Liver (tissue), 9 donors: ENCODE measurements around the gene TIE1. TPM values are rescaled to one million over a fixed set of nuclear protein-coding genes. Genes with fewer than 3 reads are reported as not detected.

Experiments
- DNase-seq: peaks from one replicate; pipeline ENCODE4 v3.0.0-alpha.2; 2017; ENCODE audit warnings: low spot score
- H3K27ac ChIP-seq, 2 donors: one replicate each; pipeline ENCODE4 v1.7.0; 2013; ENCODE audit warnings: inconsistent platforms in 2 of 2, low read length in 2 of 2, control low read depth in 1 of 2, low read depth in 1 of 2, mild to moderate bottlenecking in 1 of 2
- H3K27me3 ChIP-seq, 4 donors: one replicate each; pipeline versions ENCODE4 v1.6.1 to v1.7.0; 2013; ENCODE audit warnings: low read length in 3 of 4, inconsistent platforms in 1 of 4, mild to moderate bottlenecking in 1 of 4, moderate library complexity in 1 of 4; ENCODE audit not compliant: control insufficient read depth in 4 of 4, insufficient read depth in 4 of 4
- H3K36me3 ChIP-seq, 4 donors: one replicate each; pipeline versions ENCODE4 v1.6.1 to v1.7.0; 2013; ENCODE audit warnings: low read length in 3 of 4, mild to moderate bottlenecking in 3 of 4, low read depth in 1 of 4, moderate library complexity in 1 of 4; ENCODE audit not compliant: control insufficient read depth in 4 of 4, insufficient read depth in 3 of 4
- H3K4me1 ChIP-seq, 4 donors: one replicate each; pipeline versions ENCODE4 v1.6.1 to v1.7.0; 2013; ENCODE audit warnings: low read length in 3 of 4, mild to moderate bottlenecking in 3 of 4, moderate library complexity in 1 of 4; ENCODE audit not compliant: control insufficient read depth in 4 of 4, insufficient read depth in 4 of 4
- H3K4me3 ChIP-seq, 3 donors: one replicate each; pipeline versions ENCODE4 v1.6.1 to v1.7.0; 2013; ENCODE audit warnings: low read length in 3 of 3, control low read depth in 1 of 3, low read depth in 1 of 3, mild to moderate bottlenecking in 1 of 3
- H3K9ac ChIP-seq, 2 donors: one replicate each; pipeline ENCODE4 v1.7.0; 2013; ENCODE audit warnings: low read length in 2 of 2, mild to moderate bottlenecking in 2 of 2, moderate library complexity in 2 of 2, control low read depth in 1 of 2, low read depth in 1 of 2
- H3K9me3 ChIP-seq, 4 donors: one replicate each; pipeline versions ENCODE4 v1.6.1 to v1.7.0; 2013; ENCODE audit warnings: low read length in 3 of 4; ENCODE audit not compliant: control insufficient read depth in 4 of 4
- ATF3 ChIP-seq: IDR thresholded peaks from 2 replicates; pipeline ENCODE4 v1.6.1; 2016; ENCODE audit warnings: antibody characterized with exemption
- CTCF ChIP-seq: fragments of 150-350 bp; IDR thresholded peaks from 2 replicates; pipeline ENCODE4 v1.5.1; 2017; ENCODE audit warnings: improper control_type of control experiment, low read depth, low read length; ENCODE audit not compliant: missing input control
- EGR1 ChIP-seq, 2 donors: IDR thresholded peaks; 2 replicates each; pipeline ENCODE4 v1.6.1; 2016 to 2018; ENCODE audit warnings: antibody characterized with exemption in 2 of 2, low read depth in 2 of 2
- FOXA1 ChIP-seq: IDR thresholded peaks from 2 replicates; pipeline ENCODE4 v1.6.1; 2016; ENCODE audit warnings: antibody characterized with exemption
- FOXA2 ChIP-seq: IDR thresholded peaks from 2 replicates; pipeline ENCODE4 v1.6.1; 2016; ENCODE audit warnings: antibody characterized with exemption
- GABPA ChIP-seq, 2 donors: IDR thresholded peaks in 1 of 2; conservative IDR thresholded peaks in 1 of 2; 2 replicates each; pipeline ENCODE4 v1.6.1; 2016; ENCODE audit warnings: antibody characterized with exemption in 2 of 2, mild to moderate bottlenecking in 1 of 2, moderate library complexity in 1 of 2
- HNF4A ChIP-seq, 2 donors: conservative IDR thresholded peaks; 2 replicates each; pipeline ENCODE4 v1.6.1; 2016; ENCODE audit warnings: antibody characterized with exemption in 2 of 2, mild to moderate bottlenecking in 2 of 2
- HNF4G ChIP-seq: IDR thresholded peaks from 2 replicates; pipeline ENCODE4 v1.6.1; 2016; ENCODE audit warnings: antibody characterized with exemption
- JUND ChIP-seq, 2 donors: IDR thresholded peaks; 2 replicates each; pipeline ENCODE4 v1.6.1; 2016; ENCODE audit warnings: antibody characterized with exemption in 2 of 2
- MAX ChIP-seq: IDR thresholded peaks from 2 replicates; pipeline ENCODE4 v1.6.1; 2016; ENCODE audit warnings: antibody characterized with exemption
- NR2F2 ChIP-seq: IDR thresholded peaks from 2 replicates; pipeline ENCODE4 v1.6.1; 2016; ENCODE audit warnings: antibody characterized with exemption
- RAD21 ChIP-seq, 2 donors: IDR thresholded peaks; 2 replicates each; pipeline ENCODE4 v1.6.1; 2016; ENCODE audit warnings: antibody characterized with exemption in 2 of 2, mild to moderate bottlenecking in 2 of 2
- REST ChIP-seq: IDR thresholded peaks from 2 replicates; pipeline ENCODE4 v1.6.1; 2016; ENCODE audit warnings: antibody characterized with exemption, mild to moderate bottlenecking
- RXRA ChIP-seq, 2 donors: IDR thresholded peaks; 2 replicates each; pipeline ENCODE4 v1.6.1; 2017 to 2018; ENCODE audit warnings: antibody characterized with exemption in 2 of 2, mild to moderate bottlenecking in 1 of 2
- SP1 ChIP-seq: IDR thresholded peaks from 2 replicates; pipeline ENCODE4 v1.6.1; 2018; ENCODE audit warnings: antibody characterized with exemption, mild to moderate bottlenecking
- TAF1 ChIP-seq: conservative IDR thresholded peaks from 2 replicates; pipeline ENCODE4 v1.6.1; 2016; ENCODE audit warnings: antibody characterized with exemption, mild to moderate bottlenecking
- YY1 ChIP-seq: IDR thresholded peaks from 2 replicates; pipeline ENCODE4 v1.6.1; 2016; ENCODE audit warnings: antibody characterized with exemption, mild to moderate bottlenecking
- ZBTB33 ChIP-seq: IDR thresholded peaks from 2 replicates; pipeline ENCODE4 v1.6.1; 2016; ENCODE audit warnings: antibody characterized with exemption
- WGBS: extraction: QIAGEN DNeasy Blood & Tissue Kit; methylation state at CpG from one replicate; pipeline ENCODE4 v1.1.7; 2013; 5-methylcytosine and 5-hydroxymethylcytosine counted together
- polyA plus RNA-seq, 2 donors: library from polyadenylated mRNA; stranded (reverse) in 1 of 2; unstranded in 1 of 2; fragments of 200-250 nt in 1 of 2; fragments of >200 nt in 1 of 2; fragmentation: Nextera tagmentation in 1 of 2; extraction: Ambion mirVana in 1 of 2; gene quantifications; one replicate each; pipeline versions ENCODE4 v1.2.1 to v1.2.3, GENCODE V29; 2013 to 2015
- total RNA-seq, 2 donors: library from RNA; depleted of rRNA; stranded (reverse); fragments of >200 nt; gene quantifications; one replicate each; pipeline ENCODE4 v1.2.3, GENCODE V29; 2014
- donor health status: healthy.
- donor health status: healthy.
- donor health status: healthy.
- donor health status: healthy.
- donor health status: healthy.

TIE1 gene
- total and polyA plus RNA-seq, 4 donors: 3.6 to 17.6 (median 8.9) TPM

- Histone ChIP-seq H3K36me3 (no peaks in the 10 kb centered on the region), H3K27me3 (no peaks in the 10 kb centered on the region), H3K4me1 (peaks cover 0 to 22% (median 14%) of the 10 kb centered on the region in 4 donors), H3K9me3 (no peaks in the 10 kb centered on the region), H3K4me3 (peak overlapping the region; percentile 60 to 63 (median 62)), H3K9ac (peak overlapping the region; percentile 29 to 48), H3K27ac (peak overlapping the region; percentile 82 to 89)
- WGBS: 9% methylated on average over 72 of the region's 72 CpGs
- TF ChIP-seq YY1 (peak; percentile 26), EGR1 (IDR thresholded peaks at IDR 0.05; ENCODE audit: low read depth in 2 of 2) (no peak), CTCF (no peak), HNF4G (no peak), GABPA (IDR thresholded peaks at IDR 0.05 in 1 of 2, conservative IDR thresholded peaks at IDR 0.05 in 1 of 2) (peak in 1 of 2 donors; percentile 24), SP1 (peak; percentile 75), ATF3 (no peak), REST (peak; percentile 38), TAF1 (no peak), NR2F2 (no peak), ZBTB33 (no peak), RXRA (IDR thresholded peaks at IDR 0.05) (peak; percentile 26 to 69), FOXA2 (no peak), JUND (IDR thresholded peaks at IDR 0.05) (no peak), HNF4A (conservative IDR thresholded peaks at IDR 0.05) (peak; percentile 10 to 17), RAD21 (IDR thresholded peaks at IDR 0.05) (peak in 1 of 2 donors; percentile 44), MAX (no peak), FOXA1 (no peak)
- peak; percentile 82 for DNase-seq
Observed at GRCh38 chr1:43348809-43349593, 48.2 kb downstream of the TIE1 start.
